Neuronal stem cell (in vitro differentiated cells): ENCODE data around the gene GFPT2.
A peak's percentile ranks its signal among the peaks of the same experiment; 100 is the strongest.

Source experiments
- DNase-seq: peaks from one replicate; pipeline ENCODE4 v3.0.0-alpha.2; 2013; ENCODE audit warnings: low spot score
- H2AFZ ChIP-seq: one replicate; pipeline ENCODE4 v1.6.1; 2013; ENCODE audit warnings: mild to moderate bottlenecking, low read length, inconsistent platforms
- H2AK5ac ChIP-seq: 2 replicates; pipeline ENCODE4 v1.6.1; 2013; ENCODE audit warnings: low read depth, mild to moderate bottlenecking, inconsistent platforms, low read length, moderate library complexity, mixed read lengths
- H2BK120ac ChIP-seq: 2 replicates; pipeline ENCODE4 v1.6.1; 2013; ENCODE audit warnings: low read depth, mild to moderate bottlenecking, inconsistent platforms, low read length, moderate library complexity, mixed read lengths
- H2BK12ac ChIP-seq: one replicate; pipeline ENCODE4 v1.6.1; 2013; ENCODE audit warnings: low read length, inconsistent platforms
- H2BK15ac ChIP-seq: 2 replicates; pipeline ENCODE4 v1.6.1; 2013; ENCODE audit warnings: mild to moderate bottlenecking, low read length, inconsistent platforms, mixed read lengths
- H2BK5ac ChIP-seq: one replicate; pipeline ENCODE4 v1.6.1; 2013; ENCODE audit warnings: inconsistent platforms, mild to moderate bottlenecking, low read length, moderate library complexity
- H3K14ac ChIP-seq: one replicate; pipeline ENCODE4 v1.6.1; 2013; ENCODE audit warnings: low read length, inconsistent platforms
- H3K18ac ChIP-seq: 2 replicates; pipeline ENCODE4 v1.6.1; 2013; ENCODE audit warnings: low read length, inconsistent platforms
- H3K23ac ChIP-seq: 2 replicates; pipeline ENCODE4 v1.6.1; 2013; ENCODE audit warnings: low read depth, mild to moderate bottlenecking, mixed read lengths, low read length, inconsistent platforms; ENCODE audit not compliant: poor library complexity
- H3K27ac ChIP-seq: replicated peaks from 3 replicates; pipeline ENCODE4 v1.5.1; 2013; ENCODE audit warnings: low read length, inconsistent platforms
- H3K27me3 ChIP-seq, 3 experiments: 2 replicates each; pipeline ENCODE4 v1.6.1; 2013; ENCODE audit warnings: low read length in 3 of 3, mild to moderate bottlenecking in 2 of 3, inconsistent platforms in 1 of 3, low read depth in 1 of 3, mixed read lengths in 1 of 3, moderate library complexity in 1 of 3; ENCODE audit not compliant: control insufficient read depth in 3 of 3, insufficient read depth in 3 of 3
- H3K36me3 ChIP-seq, 2 donors: replicated peaks in 1 of 2; 2 replicates each; pipeline ENCODE4 v1.6.1; 2013; ENCODE audit warnings: low read length in 2 of 2; ENCODE audit not compliant: control insufficient read depth in 2 of 2, insufficient read depth in 2 of 2
- H3K4ac ChIP-seq: 2 replicates; pipeline ENCODE4 v1.6.1; 2013; ENCODE audit warnings: inconsistent platforms, mild to moderate bottlenecking, low read length, moderate library complexity
- H3K4me1 ChIP-seq, 2 donors: 1 replicate in 1 of 2; 2 replicates in 1 of 2; pipeline ENCODE4 v1.6.1; 2013; ENCODE audit warnings: low read length in 2 of 2, low read depth in 1 of 2; ENCODE audit not compliant: control insufficient read depth in 2 of 2, insufficient read depth in 1 of 2
- H3K4me2 ChIP-seq: one replicate; pipeline ENCODE4 v1.6.1; 2013; ENCODE audit warnings: mild to moderate bottlenecking, low read length, inconsistent platforms; ENCODE audit not compliant: insufficient read depth, poor library complexity, severe bottlenecking
- H3K4me3 ChIP-seq, 2 donors: 2 replicates each; pipeline ENCODE4 v1.5.1; 2013; ENCODE audit warnings: low read length in 2 of 2, mild to moderate bottlenecking in 2 of 2, inconsistent platforms in 1 of 2, moderate library complexity in 1 of 2
- H3K79me1 ChIP-seq: one replicate; pipeline ENCODE4 v1.6.1; 2013; ENCODE audit warnings: low read depth, mild to moderate bottlenecking, inconsistent platforms, low read length, moderate library complexity
- H3K9ac ChIP-seq: one replicate; pipeline ENCODE4 v1.6.1; 2013; ENCODE audit warnings: mild to moderate bottlenecking, low read depth, low read length, inconsistent platforms; ENCODE audit not compliant: poor library complexity
- H3K9me3 ChIP-seq, 2 donors: replicated peaks in 1 of 2; 2 replicates each; pipeline versions ENCODE3 to v1.6.1; 2013; ENCODE audit warnings: low read length in 2 of 2, mild to moderate bottlenecking in 2 of 2, inconsistent platforms in 1 of 2, low read depth in 1 of 2, mixed read lengths in 1 of 2, moderate library complexity in 1 of 2; ENCODE audit not compliant: control insufficient read depth in 2 of 2, insufficient read depth in 1 of 2
- H4K8ac ChIP-seq: one replicate; pipeline ENCODE4 v1.6.1; 2013; ENCODE audit warnings: low read depth, mild to moderate bottlenecking, inconsistent platforms, low read length, moderate library complexity
- H4K91ac ChIP-seq: one replicate; pipeline ENCODE4 v1.6.1; 2013; ENCODE audit warnings: low read length, low read depth, mild to moderate bottlenecking, inconsistent platforms; ENCODE audit not compliant: poor library complexity
- WGBS, 2 donors: extraction: QIAGEN DNeasy Blood & Tissue Kit; methylation state at CpG; one replicate each; pipeline ENCODE4 v1.1.7; 2013; ENCODE audit warnings: missing lambda C conversion rate in 2 of 2, mixed read lengths in 1 of 2; ENCODE audit not compliant: insufficient read length in 2 of 2, insufficient replicate concordance in 1 of 2; ENCODE audit errors: extremely low coverage in 2 of 2; 5-methylcytosine and 5-hydroxymethylcytosine counted together

Gene GFPT2

DNA sequence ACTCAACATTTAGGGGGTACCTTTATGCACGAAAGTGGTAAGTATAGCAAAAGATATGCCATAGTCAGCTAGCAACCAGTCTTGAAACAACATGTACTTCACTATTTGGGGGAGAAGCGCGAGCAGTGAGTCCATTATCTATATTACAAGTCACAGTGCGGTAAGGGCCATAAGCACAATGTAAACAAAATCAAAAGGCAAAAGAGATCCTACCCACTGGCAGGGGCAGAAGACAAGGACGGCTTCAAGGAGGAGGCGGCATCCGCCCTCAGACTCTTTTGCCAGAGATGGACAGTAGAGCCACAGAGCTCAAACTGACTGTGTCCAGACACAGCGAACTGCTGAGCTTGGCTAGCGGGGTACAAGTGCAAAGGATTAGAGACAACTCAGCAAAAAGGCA lies 70.9 kb downstream of the GFPT2 start:
- no peak for DNase-seq
- no peak overlapping the region for H3K4ac ChIP-seq
- peaks cover 7% of the 10 kb centered on the region for H3K79me1 ChIP-seq
- no peak overlapping the region for H2AFZ ChIP-seq
- H2BK15ac ChIP-seq: no peak overlapping the region
- H2BK5ac ChIP-seq: peak overlapping the region; percentile 39
- peaks cover 18 to 92% of the 10 kb centered on the region in 2 donors for H3K36me3 ChIP-seq
- no peaks in the 10 kb centered on the region for H3K4me1 ChIP-seq
- no peak overlapping the region for H2BK12ac ChIP-seq
- no peak overlapping the region for H3K14ac ChIP-seq
- no peaks in the 10 kb centered on the region for H3K27me3 ChIP-seq
- peak overlapping the region in 1 of 2 donors; percentile 3 for H3K4me3 ChIP-seq
- no CpG with 5 or more reads among the region's 9 CpGs for WGBS, 2 donors
- no peak overlapping the region for H3K18ac ChIP-seq
- no peak overlapping the region for H3K9ac ChIP-seq
- no peak overlapping the region for H3K4me2 ChIP-seq
- H4K91ac ChIP-seq: no peak overlapping the region
- no peak overlapping the region for H3K27ac ChIP-seq
- no peak overlapping the region for H2AK5ac ChIP-seq
- H3K23ac ChIP-seq: peak overlapping the region; percentile 51
- H4K8ac ChIP-seq: no peak overlapping the region
- no peak overlapping the region for H2BK120ac ChIP-seq
- peaks cover 2 to 66% of the 10 kb centered on the region in 2 donors for H3K9me3 ChIP-seq

DNA sequence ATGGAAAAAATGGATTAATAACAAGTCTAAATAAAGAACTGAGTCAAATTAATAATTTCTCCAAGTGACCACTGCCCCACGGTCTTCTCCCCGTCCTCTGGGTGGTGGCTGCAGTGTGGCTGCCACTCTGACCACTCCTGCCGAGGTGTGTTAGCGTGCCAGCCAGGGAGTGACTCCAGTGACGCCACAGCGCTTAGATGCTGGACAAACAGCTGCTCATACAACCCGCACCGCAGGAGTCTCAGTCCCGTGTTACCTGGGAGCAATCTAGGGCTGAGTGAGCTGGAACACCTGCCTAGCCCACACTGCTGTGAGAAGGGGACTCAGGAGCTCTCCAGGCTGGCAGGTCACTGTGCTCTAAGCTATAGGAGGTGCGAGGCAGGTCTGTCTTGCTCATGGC lies 71.4 kb downstream of the GFPT2 start:
- Histone ChIP-seq H3K4me3 (no peak overlapping the region), H3K9ac (no peak overlapping the region), H2AK5ac (no peak overlapping the region), H3K18ac (no peak overlapping the region), H2BK12ac (no peak overlapping the region), H4K8ac (no peak overlapping the region), H3K14ac (no peak overlapping the region), H4K91ac (no peak overlapping the region), H3K79me1 (peaks cover 7% of the 10 kb centered on the region), H3K9me3 (peaks cover 5 to 67% of the 10 kb centered on the region in 2 donors), H2AFZ (no peak overlapping the region), H2BK5ac (no peak overlapping the region), H3K36me3 (peaks cover 21 to 92% of the 10 kb centered on the region in 2 donors), H2BK120ac (no peak overlapping the region), H2BK15ac (no peak overlapping the region), H3K27me3 (no peaks in the 10 kb centered on the region), H3K23ac (no peak overlapping the region), H3K4ac (no peak overlapping the region), H3K4me2 (no peak overlapping the region), H3K27ac (no peak overlapping the region), H3K4me1 (no peaks in the 10 kb centered on the region)
- no CpG with 5 or more reads among the region's 10 CpGs for WGBS, 2 donors
- no peak for DNase-seq

DNA sequence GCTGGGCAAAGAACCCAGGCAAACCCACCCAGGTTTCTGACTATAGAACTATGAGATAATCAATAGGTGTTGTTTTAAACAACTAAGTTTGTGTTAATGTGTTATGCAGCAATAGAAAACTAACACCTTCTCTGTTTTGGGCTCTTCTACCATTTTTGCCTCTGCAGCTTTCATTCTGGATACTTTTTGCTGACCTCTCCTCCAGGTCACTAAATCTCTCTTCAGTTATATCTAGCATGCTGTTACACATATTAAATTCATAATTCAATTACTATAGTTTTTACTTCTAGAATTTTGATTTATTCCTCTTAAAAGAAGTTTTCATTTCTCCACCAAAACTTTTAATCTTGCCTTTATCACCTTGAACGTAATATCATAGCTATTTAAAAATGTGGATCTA lies 78.4 kb downstream of the GFPT2 start:
- Histone ChIP-seq H3K4me1 (no peaks in the 10 kb centered on the region), H2BK12ac (no peak overlapping the region), H3K18ac (no peak overlapping the region), H3K4me2 (no peak overlapping the region), H3K9me3 (peaks cover 19 to 79% of the 10 kb centered on the region in 2 donors), H4K8ac (no peak overlapping the region), H3K14ac (no peak overlapping the region), H3K23ac (no peak overlapping the region), H4K91ac (no peak overlapping the region), H3K9ac (no peak overlapping the region), H3K79me1 (no peaks in the 10 kb centered on the region), H2BK5ac (no peak overlapping the region), H3K4ac (no peak overlapping the region), H2AFZ (no peak overlapping the region), H3K27me3 (no peaks in the 10 kb centered on the region), H3K36me3 (peaks cover 17 to 80% of the 10 kb centered on the region in 2 donors), H2AK5ac (no peak overlapping the region), H3K4me3 (no peak overlapping the region), H3K27ac (no peak overlapping the region), H2BK15ac (no peak overlapping the region), H2BK120ac (no peak overlapping the region)
- DNase-seq: no peak
- no CpG with 5 or more reads among the region's 1 CpG for WGBS, 2 donors

DNA sequence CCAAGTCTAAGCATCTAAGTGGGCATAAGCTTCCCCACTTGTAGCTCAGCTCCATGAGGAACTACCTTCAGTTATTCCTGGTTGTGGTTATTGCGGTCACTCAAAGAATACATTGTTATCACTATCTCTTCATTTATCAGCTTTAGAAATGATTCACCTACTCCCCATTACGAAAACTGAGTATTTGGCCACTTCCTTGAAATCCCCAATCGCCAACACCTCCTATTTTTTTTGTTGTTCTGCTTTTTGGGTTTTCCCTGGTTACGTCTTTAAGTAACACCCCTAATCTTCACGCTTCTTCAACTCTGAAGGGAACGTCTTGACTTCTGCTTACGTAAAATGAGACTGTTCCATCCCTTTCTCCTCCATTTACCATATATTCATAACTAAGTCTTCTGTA lies 81.9 kb downstream of the GFPT2 start:
- Histone ChIP-seq H3K4me3 (no peak overlapping the region), H3K18ac (no peak overlapping the region), H3K9ac (no peak overlapping the region), H2BK120ac (no peak overlapping the region), H4K91ac (no peak overlapping the region), H4K8ac (no peak overlapping the region), H3K36me3 (peaks cover 12 to 77% of the 10 kb centered on the region in 2 donors), H3K27me3 (no peaks in the 10 kb centered on the region), H3K14ac (no peak overlapping the region), H2AK5ac (no peak overlapping the region), H3K79me1 (no peaks in the 10 kb centered on the region), H3K23ac (no peak overlapping the region), H3K27ac (no peak overlapping the region), H2BK12ac (no peak overlapping the region), H2BK5ac (no peak overlapping the region), H2BK15ac (no peak overlapping the region), H3K4ac (no peak overlapping the region), H2AFZ (no peak overlapping the region), H3K9me3 (peaks cover 23 to 78% of the 10 kb centered on the region in 2 donors), H3K4me1 (no peaks in the 10 kb centered on the region), H3K4me2 (no peak overlapping the region)
- DNase-seq: no peak
- WGBS, 2 donors: no CpG with 5 or more reads among the region's 7 CpGs
